HL-60/S4 (cell line): ENCODE data around the gene SPAG17.

Source experiments
- in situ Hi-C: fragments of 300-500 bp; cut with MboI; formaldehyde crosslinking; loops from 2 replicates; pipeline ENCODE4 v1.14.3; 2022; ENCODE audit warnings: low sequenced_read_pairs

The SPAG17 gene

DNA sequence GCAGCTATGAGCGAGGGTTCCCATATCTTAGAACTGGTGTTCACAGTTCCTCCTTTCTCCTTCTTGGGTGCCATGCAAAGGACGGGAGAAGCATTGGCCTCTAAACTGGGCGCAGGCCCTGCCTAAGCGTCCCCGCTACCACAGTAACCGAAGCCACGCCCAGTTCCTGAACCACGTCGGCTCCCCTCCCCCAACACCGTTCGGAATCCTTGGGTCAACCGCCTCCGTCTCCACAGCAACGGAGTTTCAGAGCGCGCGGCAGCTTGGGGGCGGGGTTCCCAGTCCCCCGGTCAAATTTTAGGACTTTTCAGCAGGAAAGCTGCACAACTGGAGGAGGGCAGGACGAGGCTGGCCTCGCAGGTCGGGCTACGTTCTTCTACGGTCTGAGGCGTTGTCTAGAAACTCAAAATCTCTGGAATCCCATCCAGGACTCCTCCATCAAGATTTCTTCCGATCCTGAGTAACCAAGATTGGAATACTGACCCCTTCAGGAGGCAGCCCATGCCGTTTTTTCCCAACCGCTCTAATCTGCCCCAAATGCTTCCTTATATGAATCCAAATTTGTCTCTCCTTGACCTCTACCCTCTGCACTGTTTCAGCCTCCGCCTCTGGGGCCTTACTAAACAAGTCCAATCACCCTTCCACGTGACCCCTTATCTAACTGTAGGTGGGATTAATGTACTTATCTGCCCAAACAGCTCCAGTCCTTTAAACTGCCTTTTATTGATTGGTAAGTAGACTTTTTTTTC is at the start of gene SPAG17:
SPAG17 (minus strand) TSS at position 145 of the 749 bp plus-strand sequence; CDS start at position 74, 71 bp downstream.
- in situ Hi-C loops, result no loop called here

DNA sequence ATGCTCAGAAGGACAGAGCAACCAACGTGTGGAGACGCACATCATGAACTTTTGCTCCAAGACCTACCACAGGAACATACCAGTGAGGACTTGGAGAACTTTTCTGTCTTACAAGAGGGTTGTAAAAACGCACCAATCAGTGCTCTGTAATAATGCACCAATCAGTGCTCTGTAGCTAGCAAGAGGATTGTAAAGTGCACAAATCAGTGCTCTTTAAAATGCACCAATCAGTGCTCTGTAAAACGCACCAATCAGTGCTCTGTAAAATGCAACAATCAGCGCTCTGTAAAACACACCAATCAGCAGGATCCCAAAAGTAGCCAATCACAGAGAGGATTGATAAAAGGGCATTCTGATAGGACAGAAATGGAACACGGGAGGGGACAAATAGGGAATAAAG is 40.4 kb upstream of the SPAG17 start:
- in situ Hi-C loops, result no loop called here

DNA sequence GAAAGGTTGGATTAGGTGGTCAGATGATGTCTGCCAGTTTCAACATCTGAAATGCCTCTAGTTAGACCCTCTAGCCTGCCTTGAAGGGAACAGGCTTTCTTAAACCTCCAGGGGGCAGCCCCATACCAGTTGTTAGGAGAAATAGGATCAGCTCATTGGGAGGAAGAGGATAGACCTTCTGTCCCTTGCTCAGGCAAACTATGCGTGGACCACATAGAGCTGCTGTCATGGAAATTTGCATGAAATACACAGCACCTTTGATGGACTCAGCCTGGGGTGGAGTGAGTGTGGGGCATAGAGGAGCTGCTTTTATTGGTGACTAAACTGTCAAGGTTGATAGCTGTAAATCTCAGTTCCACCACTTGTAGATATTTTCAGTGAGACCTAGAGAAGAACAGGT is 38.4 kb upstream of the SPAG17 start:
- in situ Hi-C loops, result no loop called here

DNA sequence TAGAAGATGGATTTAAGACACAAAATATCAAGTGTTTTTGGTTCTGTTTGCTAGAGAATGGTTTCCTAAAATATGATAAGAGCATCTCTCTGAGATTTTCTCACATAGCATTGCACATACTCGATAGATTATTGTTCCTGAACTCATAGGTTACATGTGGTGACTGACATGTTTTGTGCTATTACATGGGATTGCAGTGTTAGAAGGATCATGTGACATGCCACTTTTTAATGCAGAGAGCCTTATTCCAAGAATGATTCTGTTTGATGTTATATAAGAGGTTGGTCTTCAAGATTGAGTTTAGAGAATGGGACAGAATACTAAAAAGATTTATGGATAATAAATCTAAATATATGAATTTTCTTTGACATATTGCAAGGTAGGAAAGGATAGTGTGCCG is 34.4 kb upstream of the SPAG17 start:
- in situ Hi-C loops, result no loop called here

DNA sequence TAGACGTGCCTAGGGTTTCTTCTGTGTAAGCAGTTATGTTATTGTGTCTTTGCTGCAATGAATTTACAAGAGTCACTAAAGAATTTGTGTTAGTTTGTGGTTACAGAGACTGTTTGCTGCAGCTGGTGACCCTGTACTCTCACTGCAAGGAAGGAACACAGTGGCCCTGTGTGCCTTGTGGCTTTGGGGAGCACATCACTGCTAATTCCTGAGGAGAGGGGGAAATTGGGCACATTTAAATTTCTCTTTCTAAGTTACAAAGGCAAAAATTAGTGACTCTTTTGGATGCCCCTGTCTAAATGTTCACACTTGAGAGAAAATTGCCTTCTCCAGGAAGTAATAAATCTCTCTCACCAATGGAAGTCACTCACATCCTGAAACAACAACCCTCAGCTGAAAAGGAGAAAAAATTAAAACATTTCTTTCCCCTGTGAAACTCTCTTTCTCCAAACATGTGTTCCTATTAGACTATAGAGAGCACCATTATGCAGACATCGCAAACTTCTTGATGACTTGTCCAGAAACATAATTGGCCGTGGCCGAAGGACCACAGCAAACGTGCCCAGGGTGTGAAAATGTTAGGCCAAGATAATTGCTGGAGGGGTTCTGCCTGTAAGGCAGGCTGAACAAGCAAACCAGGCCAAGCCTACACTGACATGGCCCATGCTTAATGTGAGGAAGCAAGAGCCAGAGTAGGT is 32.3 kb upstream of the SPAG17 start:
- in situ Hi-C loops, result no loop called here

DNA sequence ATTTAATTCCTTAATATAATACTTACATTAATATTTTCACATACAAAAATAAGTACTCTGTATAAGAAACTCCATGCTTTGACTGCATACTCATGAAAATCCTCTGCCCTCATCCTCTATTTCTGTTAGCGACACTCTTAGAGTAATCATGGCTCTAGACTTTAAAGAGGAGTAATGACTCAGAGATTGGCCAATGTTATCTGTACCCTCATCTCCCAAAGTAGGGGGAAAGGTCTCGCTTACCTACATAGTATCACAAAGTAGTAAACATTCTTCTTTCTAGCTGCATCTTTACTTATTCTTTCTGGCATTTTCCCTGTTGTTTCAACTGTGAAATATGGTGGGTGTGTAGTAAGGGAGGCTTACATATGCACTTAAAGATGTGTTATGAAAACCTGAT is 29.8 kb upstream of the SPAG17 start:
- in situ Hi-C loops, result no loop called here

DNA sequence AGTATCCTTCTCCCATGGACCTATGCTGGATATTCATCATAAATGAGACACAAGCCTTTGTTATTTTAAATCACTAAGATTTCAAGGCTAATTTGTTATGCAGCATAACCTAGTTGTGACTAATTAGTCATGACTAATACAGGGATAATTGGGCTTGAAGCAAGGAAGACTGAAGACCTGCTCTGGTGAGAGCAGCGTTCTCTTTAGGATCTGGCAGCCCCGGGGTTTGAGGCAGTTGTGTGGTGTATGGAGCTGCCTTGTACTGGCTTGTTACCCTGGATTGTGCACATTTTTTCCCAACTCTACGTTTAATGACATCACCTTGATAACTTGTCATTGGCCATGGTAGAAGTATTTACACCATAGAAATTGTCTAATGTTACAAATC is 25.7 kb upstream of the SPAG17 start:
- in situ Hi-C loops, result no loop called here

DNA sequence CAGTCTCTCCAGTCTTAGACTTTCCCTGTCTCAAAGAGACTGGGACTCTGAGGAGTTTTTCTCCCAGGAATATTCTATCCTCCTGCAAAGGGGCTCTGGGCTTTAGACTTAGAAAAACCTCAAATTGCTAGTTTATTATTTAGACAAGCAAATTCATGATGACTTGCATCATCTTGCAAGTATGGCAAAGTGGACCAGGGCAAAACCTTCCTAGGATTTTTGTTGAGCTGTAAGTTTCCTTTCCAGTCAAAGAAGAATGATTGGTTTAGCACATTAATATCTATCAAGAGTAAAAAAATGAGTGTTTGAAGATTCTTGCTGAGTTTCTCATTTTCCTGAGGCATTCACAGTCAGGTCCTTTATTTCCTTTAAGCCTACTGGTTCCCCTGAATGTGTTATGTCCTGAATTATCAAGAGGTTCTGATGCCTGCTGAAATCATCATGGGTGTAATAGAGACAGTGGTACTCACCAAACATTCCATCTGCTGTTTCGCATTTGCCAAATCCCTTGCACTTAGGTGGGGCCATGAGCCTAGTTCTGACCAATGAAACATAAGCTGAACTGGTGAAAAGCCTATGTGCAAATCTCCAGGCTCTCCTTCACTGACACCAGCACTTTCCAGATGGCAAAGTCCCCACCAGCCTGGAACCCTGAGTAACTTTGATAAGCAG is 25.2 kb upstream of the SPAG17 start:
- in situ Hi-C loops, result no loop called here

DNA sequence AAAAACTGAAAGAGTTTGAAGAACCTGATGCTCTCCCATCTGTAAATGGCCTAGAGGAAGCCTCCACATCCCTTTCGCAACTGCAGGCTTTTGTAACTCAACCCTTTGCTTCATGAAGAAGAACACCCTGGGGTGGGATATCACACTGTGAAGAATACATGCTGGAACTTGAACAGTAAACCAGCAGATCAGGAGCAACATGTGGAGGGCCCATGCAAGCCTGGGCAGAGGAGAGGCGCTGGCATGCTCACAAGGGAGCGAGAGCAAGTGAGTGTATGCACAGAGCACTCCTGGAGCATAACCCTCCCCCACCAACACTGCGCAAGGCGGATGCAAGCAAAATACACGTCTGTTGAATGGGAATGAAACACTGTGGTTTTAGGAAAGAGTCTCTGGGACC is 24.6 kb upstream of the SPAG17 start:
- in situ Hi-C loops, result no loop called here

DNA sequence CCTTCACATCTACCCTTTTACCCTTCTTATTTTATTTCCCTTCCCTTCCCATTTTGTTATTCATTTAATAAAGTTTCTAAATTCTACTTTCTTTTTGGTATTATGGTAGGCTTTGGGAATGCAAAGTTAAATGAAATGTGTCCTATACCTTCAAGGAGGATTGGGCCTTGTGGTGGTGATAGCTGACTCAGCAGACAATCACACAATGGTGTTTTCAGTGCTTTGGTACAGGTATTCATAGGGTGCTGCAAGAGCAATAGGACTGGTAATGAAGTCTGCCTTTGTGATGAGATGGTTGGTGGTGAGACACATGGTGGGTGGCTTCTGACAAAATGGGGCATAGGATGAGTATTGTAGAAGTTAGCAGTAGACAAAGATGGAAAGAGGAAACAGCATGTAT is 21.9 kb upstream of the SPAG17 start:
- in situ Hi-C loops, result no loop called here

DNA sequence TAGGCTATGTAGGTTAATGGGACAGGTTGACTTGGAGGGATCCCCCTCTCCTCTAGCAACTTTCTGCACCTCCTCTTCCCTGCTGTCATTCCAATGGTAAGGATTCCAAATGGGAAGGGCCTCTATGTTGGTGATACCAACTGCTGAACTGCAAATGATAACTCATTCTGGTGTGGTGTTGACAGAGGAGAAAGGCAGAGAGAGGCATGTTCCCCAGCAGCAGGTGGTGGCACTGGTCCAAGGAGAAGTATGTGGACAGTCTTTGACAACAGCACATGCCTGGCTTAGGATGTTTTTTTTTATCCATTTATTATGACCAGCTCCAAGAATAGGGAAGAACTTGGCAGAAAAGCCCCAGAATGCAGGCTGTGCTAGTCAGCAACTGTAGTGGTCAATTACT is 19.6 kb upstream of the SPAG17 start:
- in situ Hi-C loops, result no loop called here

DNA sequence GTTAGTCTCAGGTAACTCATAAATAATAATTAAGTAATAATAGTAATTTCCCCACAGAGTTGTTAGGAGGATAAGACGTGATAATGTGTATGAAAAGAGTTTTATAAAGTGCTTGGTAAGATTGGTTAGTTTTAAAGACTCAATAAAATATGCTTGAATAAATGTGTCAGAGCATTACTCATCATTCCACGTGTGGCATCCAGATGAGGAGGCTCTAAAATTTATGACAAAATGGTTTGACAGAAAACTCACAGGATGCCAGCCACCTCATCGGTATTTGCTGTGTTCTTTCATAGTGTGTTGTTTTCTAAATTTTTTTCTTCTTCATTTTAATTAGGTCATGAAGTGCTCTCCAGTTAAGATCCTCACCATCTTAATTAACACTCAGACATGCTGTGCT is 19.1 kb upstream of the SPAG17 start:
- in situ Hi-C loops, result no loop called here

DNA sequence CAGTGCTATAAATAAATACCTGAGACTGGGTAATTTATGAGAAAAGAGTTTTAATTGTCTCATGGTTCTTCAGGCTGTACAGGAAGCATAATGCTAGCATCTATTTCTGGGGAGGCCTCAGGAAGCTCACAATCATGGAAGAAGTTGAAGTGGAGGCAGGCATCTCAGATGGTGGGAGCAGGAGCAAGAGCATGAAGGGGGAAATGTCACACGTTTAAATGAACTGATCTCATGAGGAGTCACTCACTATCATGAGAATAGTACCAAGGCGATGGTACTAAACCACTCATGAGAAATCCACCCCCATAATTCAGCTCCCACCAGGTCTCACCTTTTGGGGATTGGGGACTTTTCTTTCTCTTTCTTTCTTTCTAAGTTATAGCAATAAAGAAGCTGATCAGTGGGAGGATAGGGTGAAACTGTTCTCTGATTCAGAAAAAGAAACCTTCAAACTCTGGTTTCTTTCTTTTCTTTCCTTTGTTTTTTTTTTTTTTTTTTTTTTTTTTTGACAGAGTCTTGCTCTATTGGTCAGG is 17.1 kb upstream of the SPAG17 start:
- in situ Hi-C loops, result no loop called here

DNA sequence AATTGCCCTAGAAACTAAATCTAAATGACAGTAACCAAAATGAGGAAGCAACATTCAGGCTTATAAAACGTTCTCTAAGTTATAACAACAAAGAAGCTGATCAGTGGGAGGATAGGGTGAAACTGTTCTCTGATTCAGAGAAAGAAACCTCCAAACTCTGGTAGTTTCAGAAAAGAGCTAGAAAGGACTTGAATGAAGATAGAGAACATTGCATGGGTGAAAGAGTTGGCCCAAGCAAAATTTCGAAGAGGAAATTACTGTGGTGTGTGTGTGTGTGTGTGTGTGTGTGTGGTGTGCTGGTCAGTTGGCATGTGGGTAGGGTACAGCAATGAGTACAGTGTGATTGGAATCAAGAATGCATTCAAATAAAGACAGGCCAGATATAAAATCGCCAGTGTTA is 16.5 kb upstream of the SPAG17 start:
- in situ Hi-C loops, result no loop called here

DNA sequence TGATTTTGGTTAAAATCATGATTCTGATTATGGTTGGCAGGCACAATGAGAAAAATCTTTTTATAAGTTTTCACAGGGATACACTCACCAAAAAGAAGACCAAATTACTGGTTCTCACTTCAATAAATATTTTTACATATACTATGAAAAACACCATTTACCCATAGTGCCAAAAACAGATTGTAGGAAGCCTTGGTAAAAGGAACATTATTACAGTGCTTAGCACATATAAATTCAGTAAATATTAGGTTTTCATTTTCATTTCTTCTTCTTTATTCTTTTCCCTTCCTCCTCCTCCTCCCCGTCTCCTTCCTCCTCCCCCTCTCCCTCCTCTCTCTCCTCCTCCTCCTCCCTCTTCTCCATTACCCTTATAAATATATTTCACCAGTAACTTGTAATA is 15.8 kb upstream of the SPAG17 start:
- in situ Hi-C loops, result no loop called here

DNA sequence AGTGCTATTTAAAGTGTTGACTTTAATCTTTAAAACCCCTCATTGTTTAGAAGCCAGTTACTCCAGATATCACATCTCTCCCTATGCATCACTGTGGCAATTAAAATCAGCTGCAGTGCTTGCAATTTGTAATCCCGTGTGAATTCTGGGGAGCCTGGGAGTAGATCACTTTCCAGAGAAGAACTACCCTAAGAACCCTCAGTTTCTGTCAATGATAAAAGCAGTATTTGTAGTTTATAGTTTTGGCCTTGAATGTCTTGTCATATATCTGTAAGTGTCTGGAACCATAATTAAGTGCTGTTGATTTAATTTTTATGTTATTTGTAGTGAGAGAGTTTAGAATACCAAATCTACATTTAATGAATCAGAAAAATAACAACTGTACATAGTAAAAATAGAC is 5.5 kb upstream of the SPAG17 start:
- in situ Hi-C loops, result no loop called here

DNA sequence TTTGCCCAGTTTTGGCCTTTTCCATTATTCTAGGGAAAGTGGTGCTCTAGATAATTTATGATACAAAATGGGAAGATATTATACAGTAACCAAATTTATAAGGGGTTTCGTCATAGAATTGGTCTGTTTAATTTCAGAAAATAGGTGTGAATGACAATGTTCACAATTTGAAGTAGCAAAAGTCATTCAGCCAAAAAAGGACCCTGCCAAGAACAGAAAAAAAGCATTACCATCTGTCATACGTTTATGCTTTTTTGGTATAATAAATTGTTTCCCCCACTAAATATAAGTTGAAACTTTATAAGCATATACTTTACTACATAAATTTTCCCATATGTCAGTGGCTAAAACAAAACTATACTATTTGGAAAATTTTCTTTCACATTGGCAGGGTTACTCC is 4.5 kb upstream of the SPAG17 start:
- in situ Hi-C loops, result no loop called here

DNA sequence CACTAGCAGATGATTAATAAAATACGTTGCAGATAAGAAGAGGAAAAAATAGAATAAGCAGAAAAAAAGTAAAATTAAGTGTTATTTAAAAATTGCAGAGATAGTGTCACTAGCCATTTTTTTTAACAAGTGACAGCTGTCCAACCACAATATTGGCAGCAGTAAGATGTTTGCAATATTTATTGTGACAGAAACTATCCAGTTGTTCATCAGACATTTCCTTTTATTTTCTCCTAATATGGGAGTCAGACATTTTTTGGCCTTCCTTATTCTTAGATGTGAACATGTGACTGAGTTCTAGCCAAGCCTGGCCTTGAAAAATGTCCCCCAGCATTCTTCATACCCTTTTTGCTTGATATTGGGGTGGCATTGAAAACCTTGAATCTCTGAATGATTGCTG is 3.4 kb upstream of the SPAG17 start:
- in situ Hi-C loops, result no loop called here

DNA sequence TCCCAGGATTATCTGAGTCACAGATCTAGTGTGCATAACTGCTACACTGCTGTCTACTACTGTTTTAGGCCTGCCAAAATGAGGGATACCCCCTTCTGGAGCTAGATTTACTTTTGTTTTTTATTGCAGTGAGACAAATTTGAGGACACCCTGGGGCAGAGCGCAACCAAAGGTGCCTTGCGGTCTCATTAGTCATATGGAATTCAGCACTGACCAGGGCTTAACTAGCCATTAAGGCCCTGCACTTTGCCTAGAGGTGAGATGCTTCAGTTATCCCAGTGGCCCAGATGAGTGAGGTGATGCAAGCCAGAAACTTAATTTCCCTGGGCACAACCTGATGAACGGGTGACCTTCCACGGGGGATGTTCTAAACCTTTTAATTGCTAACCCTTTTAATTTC is 998 bp upstream of the SPAG17 start:
- in situ Hi-C loops, result no loop called here

DNA sequence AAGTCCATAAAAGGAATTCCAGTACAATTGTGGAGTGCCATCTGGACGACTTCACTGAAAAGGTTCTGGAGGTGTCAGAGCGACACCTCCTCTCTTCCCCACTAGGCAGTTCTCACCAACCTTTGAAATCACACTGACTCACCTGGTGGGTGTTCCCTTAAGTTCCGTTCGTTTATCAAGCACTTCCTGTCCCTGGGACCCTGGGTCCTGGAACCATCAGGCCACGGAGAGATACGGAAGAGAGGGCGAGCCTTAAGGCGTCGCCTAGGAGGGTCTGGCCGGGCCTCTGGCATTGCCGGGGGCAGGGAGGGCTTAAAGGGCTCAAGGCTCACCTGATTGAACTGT is 317 bp downstream of the SPAG17 start:
- in situ Hi-C loops, result no loop called here

DNA sequence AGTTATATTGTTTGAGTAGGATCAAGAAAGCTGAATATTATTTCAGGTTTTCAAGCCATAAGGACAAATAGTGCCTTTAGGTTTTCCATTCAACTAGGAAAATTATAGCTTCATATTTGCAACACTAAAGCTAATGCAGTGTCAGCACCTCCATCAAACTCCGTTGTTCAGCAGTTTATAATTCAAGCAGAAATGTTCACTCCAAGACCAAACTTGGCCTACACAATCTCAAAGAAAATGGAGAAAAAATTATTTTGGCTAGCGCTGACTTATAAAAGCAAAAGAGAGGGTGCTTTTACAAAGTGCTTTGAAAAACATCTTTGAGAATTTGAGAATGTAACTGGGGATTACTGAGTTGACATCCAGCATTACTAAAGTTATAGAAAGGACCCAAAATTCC is 1.4 kb downstream of the SPAG17 start:
- in situ Hi-C loops, result no loop called here

DNA sequence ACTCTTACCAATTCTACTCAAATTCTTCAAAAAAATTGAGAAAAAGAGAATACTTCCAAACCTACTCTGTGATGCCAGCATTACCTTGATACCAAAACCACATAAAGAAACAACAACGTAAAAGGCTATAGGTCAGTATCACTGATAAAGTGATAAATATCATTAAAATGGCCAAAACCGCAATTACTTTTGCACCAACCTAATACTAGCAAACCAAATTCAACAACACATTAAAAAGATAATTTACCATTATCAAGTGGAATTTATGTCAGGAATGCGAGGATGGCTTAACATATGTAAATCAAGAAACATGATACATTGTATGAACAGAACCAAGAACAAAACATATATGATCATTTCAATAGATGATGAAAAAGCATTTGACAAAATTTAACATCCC is 7.0 kb downstream of the SPAG17 start:
- in situ Hi-C loops, result no loop called here
